HCT116 (cell line): ENCODE measurements around the gene PIGA.

Experiments
- EGR1 ChIP-seq: IDR thresholded peaks from 2 replicates; pipeline ENCODE4 v1.6.1; 2012; ENCODE audit warnings: low read depth
- POLR2A ChIP-seq: IDR thresholded peaks from 2 replicates; pipeline ENCODE4 v1.7.0; 2011; ENCODE audit warnings: borderline replicate concordance; ENCODE audit not compliant: insufficient read depth, insufficient read length; ENCODE audit errors: extremely low read depth
- POLR2AphosphoS5 ChIP-seq: IDR thresholded peaks from 2 replicates; pipeline ENCODE4 v1.6.1; 2011; ENCODE audit warnings: mild to moderate bottlenecking, low read depth, low read length, moderate library complexity
- SP1 ChIP-seq: IDR thresholded peaks from 2 replicates; pipeline ENCODE4 v1.6.1; 2012; ENCODE audit warnings: low read depth
- TCF7L2 ChIP-seq: IDR thresholded peaks from 2 replicates; pipeline ENCODE4 v1.7.0; 2011; ENCODE audit warnings: borderline replicate concordance, inconsistent platforms; ENCODE audit not compliant: insufficient read depth, insufficient read length; ENCODE audit errors: extremely low read depth
- ZBTB33 ChIP-seq: IDR thresholded peaks from 2 replicates; pipeline ENCODE4 v1.6.1; 2011; ENCODE audit warnings: mild to moderate bottlenecking, low read length, moderate library complexity; ENCODE audit not compliant: insufficient replicate concordance; ENCODE audit errors: extremely low read depth
- TF ChIP-seq, protein P1 (sequence below), 3 experiments: fragments of 200-600 bp in 1 of 3; sonication (generic) in 1 of 3; IDR thresholded peaks in 2 of 3; conservative IDR thresholded peaks in 1 of 3; 2 replicates each; pipeline ENCODE4 v1.5.1; 2012 to 2017; ENCODE audit warnings: low read depth in 2 of 3, low read length in 2 of 3, antibody characterized with exemption in 1 of 3, borderline replicate concordance in 1 of 3, control low read depth in 1 of 3, mild to moderate bottlenecking in 1 of 3, mixed read lengths in 1 of 3, mixed run types in 1 of 3, moderate library complexity in 1 of 3; ENCODE audit not compliant: insufficient read depth in 1 of 3
- TF ChIP-seq, protein P2 (sequence below): IDR thresholded peaks from 2 replicates; pipeline ENCODE4 v1.6.1; 2012; ENCODE audit warnings: low read depth

GRCh38 chrX:15334561-15334960 lies 762 bp downstream of the PIGA start:
- TF ChIP-seq, protein P1, sequence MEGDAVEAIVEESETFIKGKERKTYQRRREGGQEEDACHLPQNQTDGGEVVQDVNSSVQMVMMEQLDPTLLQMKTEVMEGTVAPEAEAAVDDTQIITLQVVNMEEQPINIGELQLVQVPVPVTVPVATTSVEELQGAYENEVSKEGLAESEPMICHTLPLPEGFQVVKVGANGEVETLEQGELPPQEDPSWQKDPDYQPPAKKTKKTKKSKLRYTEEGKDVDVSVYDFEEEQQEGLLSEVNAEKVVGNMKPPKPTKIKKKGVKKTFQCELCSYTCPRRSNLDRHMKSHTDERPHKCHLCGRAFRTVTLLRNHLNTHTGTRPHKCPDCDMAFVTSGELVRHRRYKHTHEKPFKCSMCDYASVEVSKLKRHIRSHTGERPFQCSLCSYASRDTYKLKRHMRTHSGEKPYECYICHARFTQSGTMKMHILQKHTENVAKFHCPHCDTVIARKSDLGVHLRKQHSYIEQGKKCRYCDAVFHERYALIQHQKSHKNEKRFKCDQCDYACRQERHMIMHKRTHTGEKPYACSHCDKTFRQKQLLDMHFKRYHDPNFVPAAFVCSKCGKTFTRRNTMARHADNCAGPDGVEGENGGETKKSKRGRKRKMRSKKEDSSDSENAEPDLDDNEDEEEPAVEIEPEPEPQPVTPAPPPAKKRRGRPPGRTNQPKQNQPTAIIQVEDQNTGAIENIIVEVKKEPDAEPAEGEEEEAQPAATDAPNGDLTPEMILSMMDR (IDR thresholded peaks at IDR 0.05 in 2 of 3, conservative IDR thresholded peaks at IDR 0.05 in 1 of 3; ENCODE audit: borderline replicate concordance in 1 of 3, insufficient read depth in 1 of 3, low read depth in 2 of 3, low read length in 2 of 3) = no peak
- TF ChIP-seq SP1 (no peak), ZBTB33 (no peak), TCF7L2 (no peak), EGR1 (no peak), POLR2A (no peak), POLR2AphosphoS5 (no peak)
- TF ChIP-seq, protein P2, sequence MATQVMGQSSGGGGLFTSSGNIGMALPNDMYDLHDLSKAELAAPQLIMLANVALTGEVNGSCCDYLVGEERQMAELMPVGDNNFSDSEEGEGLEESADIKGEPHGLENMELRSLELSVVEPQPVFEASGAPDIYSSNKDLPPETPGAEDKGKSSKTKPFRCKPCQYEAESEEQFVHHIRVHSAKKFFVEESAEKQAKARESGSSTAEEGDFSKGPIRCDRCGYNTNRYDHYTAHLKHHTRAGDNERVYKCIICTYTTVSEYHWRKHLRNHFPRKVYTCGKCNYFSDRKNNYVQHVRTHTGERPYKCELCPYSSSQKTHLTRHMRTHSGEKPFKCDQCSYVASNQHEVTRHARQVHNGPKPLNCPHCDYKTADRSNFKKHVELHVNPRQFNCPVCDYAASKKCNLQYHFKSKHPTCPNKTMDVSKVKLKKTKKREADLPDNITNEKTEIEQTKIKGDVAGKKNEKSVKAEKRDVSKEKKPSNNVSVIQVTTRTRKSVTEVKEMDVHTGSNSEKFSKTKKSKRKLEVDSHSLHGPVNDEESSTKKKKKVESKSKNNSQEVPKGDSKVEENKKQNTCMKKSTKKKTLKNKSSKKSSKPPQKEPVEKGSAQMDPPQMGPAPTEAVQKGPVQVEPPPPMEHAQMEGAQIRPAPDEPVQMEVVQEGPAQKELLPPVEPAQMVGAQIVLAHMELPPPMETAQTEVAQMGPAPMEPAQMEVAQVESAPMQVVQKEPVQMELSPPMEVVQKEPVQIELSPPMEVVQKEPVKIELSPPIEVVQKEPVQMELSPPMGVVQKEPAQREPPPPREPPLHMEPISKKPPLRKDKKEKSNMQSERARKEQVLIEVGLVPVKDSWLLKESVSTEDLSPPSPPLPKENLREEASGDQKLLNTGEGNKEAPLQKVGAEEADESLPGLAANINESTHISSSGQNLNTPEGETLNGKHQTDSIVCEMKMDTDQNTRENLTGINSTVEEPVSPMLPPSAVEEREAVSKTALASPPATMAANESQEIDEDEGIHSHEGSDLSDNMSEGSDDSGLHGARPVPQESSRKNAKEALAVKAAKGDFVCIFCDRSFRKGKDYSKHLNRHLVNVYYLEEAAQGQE = no peak
